NCI-H1048 (cell line): Measurements from ENCODE around the gene ACOT6.
"Not testable (repeated sequence)": the region's sequence is repeated elsewhere in the genome, so short reads cannot be mapped to it uniquely, and the experiment has no call there.

Experiments used
- DNase-seq: peaks from one replicate; lab custom pipeline; 2025; lab: John Stamatoyannopoulos, UW

The ACOT6 gene

GRCh38 chr14:73651005-73651404 is 38.7 kb downstream of the ACOT6 start:
- no peak for DNase-seq

DNA sequence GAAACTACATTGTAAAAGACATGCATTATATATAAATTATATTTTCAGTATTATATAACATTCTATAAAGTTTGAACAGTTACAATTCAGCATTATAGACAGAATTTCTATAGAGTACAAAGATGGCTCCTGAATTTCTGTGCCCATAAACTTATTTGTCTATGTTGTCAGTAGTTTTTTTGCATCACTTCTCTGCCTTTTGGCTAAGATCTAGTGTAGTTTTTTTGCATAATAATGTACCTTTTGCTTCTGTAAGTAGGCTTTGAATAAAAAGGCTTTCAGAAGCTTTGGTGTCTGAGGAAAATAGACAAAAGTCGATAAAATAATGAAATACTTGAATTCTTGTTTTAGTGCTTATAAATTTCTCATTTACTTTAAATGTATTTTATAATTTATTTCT is 43.5 kb downstream of the ACOT6 start:
- DNase-seq, result no peak

DNA sequence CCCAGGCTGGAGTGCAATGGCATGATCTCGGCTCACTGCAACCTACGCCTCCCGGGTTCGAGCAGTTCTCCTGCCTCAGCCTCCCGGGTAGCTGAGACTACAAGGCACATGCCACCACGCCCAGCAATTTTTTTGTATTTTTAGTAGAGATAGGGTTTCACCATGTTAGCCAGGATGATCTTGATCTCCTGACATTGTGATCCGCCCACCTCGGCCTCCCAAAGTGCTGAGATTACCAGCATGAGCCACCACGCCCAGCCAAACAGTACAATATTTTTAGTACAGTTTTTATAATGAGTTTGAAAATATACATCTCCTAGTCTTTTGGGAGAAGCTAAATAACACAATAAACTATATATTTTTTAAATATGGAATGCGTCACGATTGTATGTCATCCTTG is 46.9 kb downstream of the ACOT6 start:
- DNase-seq, result not testable (repeated sequence)

DNA sequence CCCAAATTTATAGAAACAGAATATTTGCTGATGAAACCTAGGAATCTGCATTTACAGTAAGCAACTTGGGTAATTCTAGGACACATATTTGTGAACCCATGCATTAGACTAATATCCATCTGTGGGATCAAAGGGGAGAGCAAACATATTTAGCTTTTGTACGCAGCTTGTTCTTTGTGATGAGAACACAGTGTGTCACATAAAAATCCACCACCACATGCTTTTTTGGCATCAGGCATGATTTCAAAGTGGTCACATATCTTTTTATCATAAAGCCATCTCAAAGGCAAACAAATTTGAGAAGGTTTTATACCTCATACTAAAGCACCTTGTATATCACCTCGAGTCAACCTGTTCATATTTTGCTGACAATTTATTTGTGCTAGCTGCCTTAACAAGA is 48.2 kb downstream of the ACOT6 start:
- no peak for DNase-seq

DNA sequence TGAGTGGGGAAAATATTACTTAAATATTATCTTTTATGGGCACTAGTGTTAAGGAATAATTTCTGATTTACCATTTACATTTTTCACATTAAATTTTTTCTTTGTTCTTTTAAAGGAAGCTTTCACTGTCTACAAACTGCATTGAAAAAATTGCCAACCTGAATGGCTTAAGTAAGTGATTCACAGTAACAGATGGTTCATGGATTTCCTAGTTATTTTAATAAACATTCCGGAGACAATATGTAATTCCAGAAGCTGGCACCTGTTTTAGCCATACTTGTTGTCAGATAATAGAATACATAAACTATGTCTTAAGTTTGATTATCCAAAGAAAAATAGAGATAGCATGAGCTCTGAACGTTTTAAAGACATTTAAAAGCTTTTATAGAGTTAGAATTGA is 49.6 kb downstream of the ACOT6 start:
- DNase-seq, result no peak

DNA sequence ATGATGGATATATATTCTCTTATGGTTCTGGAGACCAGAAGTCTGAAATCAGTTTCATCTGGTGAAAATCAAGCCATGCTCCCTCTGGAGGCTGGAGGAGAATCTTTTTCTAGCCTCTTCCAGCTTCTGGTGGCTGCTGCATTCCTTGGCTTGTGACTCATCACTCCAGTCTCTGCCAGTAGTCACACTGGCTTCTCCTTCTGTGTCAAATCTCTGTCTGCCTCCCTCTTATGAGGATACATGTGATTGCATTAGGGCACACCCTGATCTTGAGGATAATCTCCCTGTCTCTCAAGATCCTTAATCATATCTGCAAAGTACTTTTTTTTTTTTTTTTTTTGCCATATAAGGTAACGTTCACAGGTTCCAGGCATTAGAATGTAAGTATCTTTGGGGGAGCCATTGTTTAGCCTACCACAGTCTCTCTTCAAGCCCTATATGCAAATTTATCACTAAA is 50.2 kb downstream of the ACOT6 start:
- no peak for DNase-seq

DNA sequence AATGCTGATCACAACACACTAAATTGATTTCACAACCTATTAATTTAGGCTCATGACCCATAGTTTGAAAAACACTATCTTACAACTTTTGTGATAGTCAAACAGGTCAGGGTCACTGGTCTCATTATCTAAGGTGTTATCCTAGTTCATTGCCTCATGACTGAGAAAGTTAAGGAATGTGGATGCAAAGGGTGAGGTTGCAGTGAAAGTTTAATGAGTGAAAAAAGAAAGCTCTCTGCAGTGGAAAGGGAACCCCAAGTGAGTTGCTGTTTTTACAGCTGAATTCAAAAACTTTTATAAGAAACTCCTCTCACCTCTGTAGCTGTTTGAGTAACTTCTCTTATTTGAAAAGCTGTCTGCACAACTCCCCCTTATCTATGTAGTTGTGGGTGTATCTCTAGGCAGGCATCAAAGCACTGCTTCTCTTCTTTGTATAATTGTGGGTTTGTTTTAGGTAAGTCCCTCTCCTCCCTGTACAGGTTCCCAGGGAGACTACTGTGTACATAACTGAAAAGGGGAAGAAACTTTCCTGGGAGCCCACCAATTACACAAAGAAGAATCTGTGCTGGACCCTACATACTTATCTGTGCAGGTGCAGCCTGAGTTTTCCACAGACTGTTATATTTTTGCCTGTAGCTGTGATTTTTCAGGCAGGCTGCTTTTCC is 51.4 kb downstream of the ACOT6 start:
- DNase-seq, result no peak

- no peak for DNase-seq
These were observed 52.8 kb downstream of the ACOT6 start for GRCh38 chr14:73665130-73665529.

- DNase-seq, result no peak
These were observed 54.3 kb downstream of the ACOT6 start for GRCh38 chr14:73666583-73666982.

- no peak for DNase-seq
These were observed 55.5 kb downstream of the ACOT6 start for GRCh38 chr14:73667854-73668253.
